Measurements from ENCODE around the gene PROM1. TPM values are rescaled to one million over a fixed set of nuclear protein-coding genes. Genes with fewer than 3 reads are reported as not detected.

The PROM1 gene
- total RNA-seq, 4 donors from 2014 or later = 3.4 to 9.0 (median 5.0) TPM

DNA sequence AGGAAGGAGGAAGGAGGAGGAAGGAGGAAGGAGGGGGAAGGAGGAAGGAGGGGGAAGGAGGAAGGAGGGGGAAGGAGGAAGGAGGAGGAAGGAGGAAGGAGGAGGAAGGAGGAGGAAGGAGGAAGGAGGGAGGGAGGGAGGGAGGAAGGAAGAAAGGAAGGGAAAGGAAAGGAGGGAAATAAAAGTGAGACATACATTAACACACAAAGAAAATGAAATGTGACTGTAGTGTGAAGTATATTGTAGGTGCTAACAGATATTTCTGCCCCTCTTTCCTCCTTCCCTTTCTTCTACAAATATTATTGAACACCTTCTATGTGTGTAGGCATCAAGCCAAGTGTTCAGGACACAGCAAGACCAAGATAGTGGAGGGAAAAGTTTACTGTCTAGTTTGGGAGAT lies 26.4 kb upstream of the PROM1 start:
- H3K9me3 ChIP-seq = no peaks in the 10 kb centered on the region
- H3K27me3 ChIP-seq = no peaks in the 10 kb centered on the region
- TF ChIP-seq POLR2AphosphoS5 (IDR thresholded peaks at IDR 0.05) (no peak), EP300 (IDR thresholded peaks at IDR 0.05) (no peak), POLR2A (IDR thresholded peaks at IDR 0.05) (no peak)
- TF ChIP-seq, protein P1, sequence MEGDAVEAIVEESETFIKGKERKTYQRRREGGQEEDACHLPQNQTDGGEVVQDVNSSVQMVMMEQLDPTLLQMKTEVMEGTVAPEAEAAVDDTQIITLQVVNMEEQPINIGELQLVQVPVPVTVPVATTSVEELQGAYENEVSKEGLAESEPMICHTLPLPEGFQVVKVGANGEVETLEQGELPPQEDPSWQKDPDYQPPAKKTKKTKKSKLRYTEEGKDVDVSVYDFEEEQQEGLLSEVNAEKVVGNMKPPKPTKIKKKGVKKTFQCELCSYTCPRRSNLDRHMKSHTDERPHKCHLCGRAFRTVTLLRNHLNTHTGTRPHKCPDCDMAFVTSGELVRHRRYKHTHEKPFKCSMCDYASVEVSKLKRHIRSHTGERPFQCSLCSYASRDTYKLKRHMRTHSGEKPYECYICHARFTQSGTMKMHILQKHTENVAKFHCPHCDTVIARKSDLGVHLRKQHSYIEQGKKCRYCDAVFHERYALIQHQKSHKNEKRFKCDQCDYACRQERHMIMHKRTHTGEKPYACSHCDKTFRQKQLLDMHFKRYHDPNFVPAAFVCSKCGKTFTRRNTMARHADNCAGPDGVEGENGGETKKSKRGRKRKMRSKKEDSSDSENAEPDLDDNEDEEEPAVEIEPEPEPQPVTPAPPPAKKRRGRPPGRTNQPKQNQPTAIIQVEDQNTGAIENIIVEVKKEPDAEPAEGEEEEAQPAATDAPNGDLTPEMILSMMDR (IDR thresholded peaks at IDR 0.05) = no peak
- no peaks in the 10 kb centered on the region for H3K4me1 ChIP-seq
- no peak overlapping the region for H3K4me3 ChIP-seq
- H3K27ac ChIP-seq = no peak overlapping the region
- DNase-seq (ENCODE audit: low spot score in 2 of 2) = no peak
- H3K36me3 ChIP-seq = no peaks in the 10 kb centered on the region

DNA sequence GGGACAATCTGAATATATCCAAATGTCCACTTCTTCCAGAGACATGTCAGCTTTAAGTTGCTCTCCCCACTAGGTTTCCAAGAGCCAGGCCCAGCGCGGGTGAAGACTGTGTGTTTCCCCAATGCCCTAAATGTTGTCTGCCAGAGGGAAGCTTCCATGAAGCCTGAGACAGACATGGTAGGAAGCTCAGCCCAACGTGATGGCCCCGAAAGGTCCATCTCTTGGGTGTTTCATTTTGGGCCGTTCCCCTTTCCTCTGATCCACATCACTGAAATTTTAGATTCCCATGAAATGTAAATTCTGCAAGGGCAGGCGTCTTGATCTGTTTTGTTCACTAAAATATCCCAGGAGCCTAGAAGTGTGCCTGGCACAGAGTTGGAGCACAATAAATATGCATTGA lies 25.4 kb upstream of the PROM1 start:
- H3K4me3 ChIP-seq = no peak overlapping the region
- no peak overlapping the region for H3K27ac ChIP-seq
- H3K9me3 ChIP-seq = no peaks in the 10 kb centered on the region
- WGBS = 88% methylated on average over 6 of the region's 6 CpGs
- no peaks in the 10 kb centered on the region for H3K36me3 ChIP-seq
- TF ChIP-seq POLR2AphosphoS5 (IDR thresholded peaks at IDR 0.05) = no peak
- DNase-seq (ENCODE audit: low spot score in 2 of 2) = no peak
- no peaks in the 10 kb centered on the region for H3K27me3 ChIP-seq
- no peaks in the 10 kb centered on the region for H3K4me1 ChIP-seq

DNA sequence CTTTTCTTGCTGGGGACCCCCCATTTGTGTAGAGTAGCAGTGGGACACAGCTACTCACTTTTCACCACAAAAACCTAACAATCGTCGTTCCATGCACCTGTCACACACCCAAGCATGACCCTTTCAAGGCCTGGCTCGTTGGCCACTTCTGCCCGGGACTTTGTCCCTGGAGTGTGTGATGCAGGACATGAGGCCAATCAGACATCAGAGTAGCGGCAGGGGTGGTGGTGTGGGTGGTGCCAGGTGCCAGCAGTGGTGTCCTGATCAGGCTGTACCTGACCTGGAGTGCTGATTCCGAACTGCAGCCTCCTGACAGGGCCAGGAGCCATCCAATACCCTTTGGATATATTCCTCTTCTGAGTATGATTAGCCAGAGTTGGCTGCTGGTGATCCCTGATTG lies 23.1 kb upstream of the PROM1 start:
- TF ChIP-seq, protein P1 (IDR thresholded peaks at IDR 0.05) = no peak
- TF ChIP-seq POLR2AphosphoS5 (IDR thresholded peaks at IDR 0.05) (no peak), EP300 (IDR thresholded peaks at IDR 0.05) (no peak), POLR2A (IDR thresholded peaks at IDR 0.05) (no peak)
- H3K4me1 ChIP-seq = no peaks in the 10 kb centered on the region
- H3K36me3 ChIP-seq = no peaks in the 10 kb centered on the region
- DNase-seq (ENCODE audit: low spot score in 2 of 2) = no peak
- WGBS = 94% methylated on average over 4 of the region's 6 CpGs
- H3K27me3 ChIP-seq = peaks cover 3% of the 10 kb centered on the region
- no peaks in the 10 kb centered on the region for H3K9me3 ChIP-seq
- no peak overlapping the region for H3K27ac ChIP-seq
- no peak overlapping the region for H3K4me3 ChIP-seq

DNA sequence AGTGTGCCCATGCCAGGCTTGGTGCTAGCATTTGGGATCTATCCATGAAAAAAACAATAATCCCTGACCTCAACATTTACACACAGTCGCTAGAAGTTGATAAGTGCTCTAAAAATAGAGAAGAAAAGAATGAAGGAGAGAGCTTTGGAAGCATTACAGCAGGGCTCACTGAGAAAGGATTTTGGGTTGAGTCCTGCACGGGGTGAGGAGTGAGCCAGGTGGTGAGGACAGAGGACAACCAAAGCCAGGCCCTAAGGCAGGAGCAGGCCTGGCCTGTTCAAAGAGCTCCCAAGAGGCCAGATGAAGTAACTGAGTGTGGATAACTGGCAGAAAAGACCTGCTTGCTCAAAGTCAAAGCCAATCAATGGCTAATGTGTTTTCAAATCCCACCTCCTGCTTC lies 20.7 kb upstream of the PROM1 start:
- Histone ChIP-seq H3K4me1 (no peaks in the 10 kb centered on the region), H3K36me3 (no peaks in the 10 kb centered on the region), H3K27me3 (peaks cover 3% of the 10 kb centered on the region), H3K27ac (no peak overlapping the region), H3K4me3 (no peak overlapping the region), H3K9me3 (no peaks in the 10 kb centered on the region)
- TF ChIP-seq EP300 (IDR thresholded peaks at IDR 0.05) (no peak), POLR2A (IDR thresholded peaks at IDR 0.05) (no peak), POLR2AphosphoS5 (IDR thresholded peaks at IDR 0.05) (no peak)
- TF ChIP-seq, protein P1 (IDR thresholded peaks at IDR 0.05) = no peak
- WGBS = 73% methylated on average over 2 of the region's 2 CpGs
- DNase-seq (ENCODE audit: low spot score in 2 of 2) = no peak

DNA sequence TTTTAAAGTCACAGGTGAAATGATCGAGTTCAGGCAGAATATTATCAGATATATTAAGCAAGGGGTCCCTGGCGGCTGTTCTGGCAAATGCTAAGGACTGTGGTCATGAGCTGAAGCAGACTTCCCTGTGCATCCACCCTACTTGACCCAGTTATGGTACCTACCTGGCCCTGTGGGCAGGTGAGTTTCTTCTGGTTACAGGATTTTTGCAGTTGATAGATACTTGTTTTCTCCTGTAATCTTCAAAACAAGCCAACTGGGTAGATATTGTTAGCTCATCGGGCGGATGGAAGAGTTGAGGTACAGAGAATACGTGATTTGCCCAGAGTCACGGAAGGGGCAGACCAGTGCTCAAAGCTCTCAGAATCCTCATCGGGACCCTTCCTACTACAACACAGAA lies 18.5 kb upstream of the PROM1 start:
- no peak overlapping the region for H3K4me3 ChIP-seq
- no peak overlapping the region for H3K27ac ChIP-seq
- no peaks in the 10 kb centered on the region for H3K9me3 ChIP-seq
- H3K36me3 ChIP-seq = no peaks in the 10 kb centered on the region
- no peaks in the 10 kb centered on the region for H3K4me1 ChIP-seq
- DNase-seq (ENCODE audit: low spot score in 2 of 2) = no peak
- TF ChIP-seq EP300 (IDR thresholded peaks at IDR 0.05) (no peak), POLR2AphosphoS5 (IDR thresholded peaks at IDR 0.05) (no peak), POLR2A (IDR thresholded peaks at IDR 0.05) (no peak)
- TF ChIP-seq, protein P1 (IDR thresholded peaks at IDR 0.05) = no peak
- 91% methylated on average over 7 of the region's 7 CpGs for WGBS
- H3K27me3 ChIP-seq = peaks cover 3% of the 10 kb centered on the region

DNA sequence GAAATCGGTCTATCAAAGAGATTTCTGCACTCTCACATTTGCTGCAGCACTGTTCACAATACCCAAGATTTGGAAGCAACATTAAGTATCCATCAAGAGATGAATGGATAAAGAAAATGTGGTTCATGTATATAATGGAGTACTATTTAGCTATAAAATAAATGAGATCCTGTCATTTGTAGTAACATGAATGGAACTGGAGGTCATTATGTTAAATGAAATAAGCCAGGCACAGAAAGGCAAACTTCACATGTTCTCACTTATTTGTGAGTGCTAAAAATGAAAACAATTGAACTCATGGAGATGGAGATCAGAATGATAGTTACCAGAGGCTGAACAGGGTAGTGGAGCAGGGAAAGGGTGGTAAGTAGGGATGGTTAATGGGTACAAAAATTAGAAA lies 17.0 kb upstream of the PROM1 start:
- Histone ChIP-seq H3K27me3 (peaks cover 3% of the 10 kb centered on the region), H3K36me3 (no peaks in the 10 kb centered on the region), H3K9me3 (no peaks in the 10 kb centered on the region), H3K4me1 (no peaks in the 10 kb centered on the region), H3K27ac (no peak overlapping the region), H3K4me3 (no peak overlapping the region)
- TF ChIP-seq EP300 (IDR thresholded peaks at IDR 0.05) (no peak), POLR2A (IDR thresholded peaks at IDR 0.05) (no peak), POLR2AphosphoS5 (IDR thresholded peaks at IDR 0.05) (no peak)
- TF ChIP-seq, protein P1 (IDR thresholded peaks at IDR 0.05) = no peak
- WGBS = 97% methylated on average over 1 of the region's 1 CpG
- no peak for DNase-seq (ENCODE audit: low spot score in 2 of 2)
